ENCODE data around the gene ISLR2.
A peak's percentile ranks its signal among the peaks of the same experiment; 100 is the strongest.
"Not testable (repeated sequence)": the region's sequence is repeated elsewhere in the genome, so short reads cannot be mapped to it uniquely, and the experiment has no call there.

ISLR2 gene

DNA sequence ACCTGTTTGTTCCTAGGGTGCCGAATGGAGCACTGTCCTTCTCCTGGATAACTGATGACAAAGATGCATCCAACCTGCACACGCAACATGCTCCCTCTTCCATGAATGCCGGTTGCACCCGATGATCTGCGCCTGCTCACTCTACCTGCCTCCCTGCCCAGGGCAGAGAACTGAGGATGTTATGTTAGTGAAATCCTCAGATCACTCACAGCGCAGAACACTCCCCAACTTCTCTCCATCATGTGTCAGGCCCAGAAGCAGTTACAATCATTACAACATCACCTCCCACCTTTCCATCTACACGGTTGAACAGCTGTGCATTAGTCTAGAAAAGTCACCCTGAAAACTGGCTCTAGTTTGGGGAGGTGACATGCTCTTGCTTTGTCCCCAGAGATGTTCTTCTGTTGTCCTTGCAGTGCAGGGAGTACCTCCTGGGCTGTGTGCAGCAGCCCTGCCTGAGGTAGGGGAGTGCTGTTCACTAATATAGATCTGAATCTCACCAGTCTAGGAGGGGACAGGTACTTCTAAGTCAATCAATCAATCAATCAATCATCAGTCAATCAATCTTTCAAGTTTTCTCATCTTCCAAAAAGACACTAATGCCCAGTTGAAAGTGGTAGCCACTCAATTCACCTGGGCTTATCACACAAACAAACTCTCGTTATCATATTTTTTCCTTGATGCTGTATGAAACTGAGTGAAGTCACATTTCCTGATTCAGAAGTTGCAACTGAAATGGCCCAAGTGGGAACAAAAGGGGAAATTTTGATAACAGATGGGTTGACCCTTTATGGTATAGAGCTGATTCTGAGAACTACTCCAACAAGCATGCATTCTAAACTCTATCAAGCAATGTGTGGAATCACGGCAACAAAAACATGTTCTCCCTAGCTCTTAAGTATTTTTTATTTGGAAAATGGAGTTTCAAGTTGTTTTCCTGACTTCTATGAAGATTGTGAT is 27.8 kb downstream of the ISLR2 start:
- no peak for DNase-seq

- no peak for DNase-seq
Measured at GRCh38 chr15:74158855-74159650, 28.7 kb downstream of the ISLR2 start.

GRCh38 chr15:74159773-74160172 is 29.4 kb downstream of the ISLR2 start:
- DNase-seq: no peak

DNA sequence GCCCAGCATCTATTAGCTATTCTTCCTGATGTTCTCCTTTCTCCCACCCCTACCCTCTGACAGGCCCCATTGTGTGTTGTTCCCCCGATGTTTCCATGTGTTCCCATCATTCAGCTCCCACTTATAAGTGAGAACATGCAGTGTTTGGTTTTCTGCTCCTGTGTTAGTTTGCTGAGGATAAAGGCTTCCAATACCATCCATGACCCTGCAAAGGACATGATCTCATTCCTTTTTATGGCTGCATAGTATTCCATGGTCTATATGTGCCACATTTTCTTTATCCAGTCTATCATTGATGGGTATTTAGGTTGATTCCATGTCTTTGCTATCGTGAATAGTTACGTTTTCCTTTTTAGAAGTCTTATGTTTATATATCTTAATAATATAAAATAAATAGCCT is 30.0 kb downstream of the ISLR2 start:
- not testable (repeated sequence) for DNase-seq

DNA sequence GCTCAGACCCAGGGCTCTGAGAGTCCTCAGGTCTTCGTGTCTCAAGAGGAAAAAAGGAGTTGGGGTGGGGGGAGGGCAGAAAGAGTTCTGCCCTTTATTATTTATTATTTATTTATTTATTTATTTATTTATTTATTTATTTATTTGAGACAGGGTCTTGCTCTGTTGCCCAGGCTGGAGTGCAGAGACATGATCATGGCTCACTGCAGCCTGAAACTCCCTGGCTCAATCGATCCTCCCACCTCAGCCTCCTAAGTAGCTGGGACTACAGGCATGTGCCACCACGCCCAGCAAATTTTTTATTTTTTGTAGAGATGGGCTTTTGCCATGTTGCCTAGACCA is 31.8 kb downstream of the ISLR2 start:
- DNase-seq: not testable (repeated sequence)

GRCh38 chr15:74165461-74165860 is 35.1 kb downstream of the ISLR2 start:
- no peak for DNase-seq

DNA sequence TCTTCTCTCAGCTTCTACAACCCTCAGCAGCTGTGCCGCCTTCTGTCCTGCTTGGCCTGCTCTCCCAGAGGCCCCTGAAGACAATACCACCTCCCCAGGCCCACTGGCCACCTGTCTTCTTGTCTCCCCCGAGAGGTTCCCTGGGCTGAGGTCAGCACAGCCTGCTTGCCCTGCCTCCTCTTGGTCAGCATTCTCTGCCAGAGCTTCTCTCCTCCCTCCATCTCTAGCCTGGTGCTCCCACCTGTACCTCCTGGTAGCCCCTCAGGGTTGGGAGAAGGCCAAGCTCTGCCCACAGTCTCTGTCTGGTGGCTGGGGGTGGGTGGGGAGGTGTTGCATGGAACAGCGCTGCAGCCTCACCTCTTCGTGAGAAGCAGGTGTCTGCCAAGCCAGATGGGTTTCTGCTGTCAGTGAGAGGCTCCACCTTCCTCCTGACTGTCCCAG is 37.5 kb downstream of the ISLR2 start:
- DNase-seq: no peak

- no peak for DNase-seq
Measured at GRCh38 chr15:74168711-74169126, 38.3 kb downstream of the ISLR2 start.

DNA sequence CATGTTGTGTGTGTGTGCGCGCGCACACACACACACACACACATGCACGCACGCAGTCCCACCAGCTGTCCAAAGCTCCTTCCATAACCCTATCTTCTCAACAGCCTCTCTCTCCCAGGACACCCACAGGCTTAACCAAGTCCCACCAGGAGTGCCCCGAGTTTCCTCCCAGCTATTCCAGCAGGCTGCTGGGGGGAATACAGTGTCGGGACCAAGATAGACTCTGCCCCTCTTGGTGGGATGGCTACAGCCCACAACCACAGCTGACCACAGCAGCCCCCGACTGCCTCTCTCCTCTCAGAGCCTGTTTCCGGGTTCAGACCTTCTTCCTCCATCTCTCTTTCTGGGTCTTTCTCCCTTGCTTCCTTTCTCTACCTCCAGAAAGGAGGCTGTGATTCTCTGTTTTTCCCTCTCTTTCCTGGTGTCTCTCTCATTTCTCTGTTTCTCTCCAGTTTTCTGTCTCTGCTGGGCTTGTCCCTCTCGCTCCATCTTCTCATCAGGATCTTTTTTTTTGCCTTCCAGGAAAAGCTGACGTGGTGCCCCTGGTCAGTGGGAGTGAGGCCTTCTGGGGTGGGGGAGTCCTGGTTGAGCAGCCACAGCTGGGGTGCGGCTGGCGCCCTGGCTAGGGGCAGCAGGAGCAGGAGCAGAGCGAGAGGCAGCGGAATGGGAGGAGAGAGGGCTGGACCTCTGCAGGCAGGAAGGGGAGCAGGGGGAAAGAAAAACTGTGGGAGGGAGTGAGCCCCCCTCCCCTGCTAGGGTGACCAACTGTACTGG is 39.9 kb downstream of the ISLR2 start:
- DNase-seq: no peak

DNA sequence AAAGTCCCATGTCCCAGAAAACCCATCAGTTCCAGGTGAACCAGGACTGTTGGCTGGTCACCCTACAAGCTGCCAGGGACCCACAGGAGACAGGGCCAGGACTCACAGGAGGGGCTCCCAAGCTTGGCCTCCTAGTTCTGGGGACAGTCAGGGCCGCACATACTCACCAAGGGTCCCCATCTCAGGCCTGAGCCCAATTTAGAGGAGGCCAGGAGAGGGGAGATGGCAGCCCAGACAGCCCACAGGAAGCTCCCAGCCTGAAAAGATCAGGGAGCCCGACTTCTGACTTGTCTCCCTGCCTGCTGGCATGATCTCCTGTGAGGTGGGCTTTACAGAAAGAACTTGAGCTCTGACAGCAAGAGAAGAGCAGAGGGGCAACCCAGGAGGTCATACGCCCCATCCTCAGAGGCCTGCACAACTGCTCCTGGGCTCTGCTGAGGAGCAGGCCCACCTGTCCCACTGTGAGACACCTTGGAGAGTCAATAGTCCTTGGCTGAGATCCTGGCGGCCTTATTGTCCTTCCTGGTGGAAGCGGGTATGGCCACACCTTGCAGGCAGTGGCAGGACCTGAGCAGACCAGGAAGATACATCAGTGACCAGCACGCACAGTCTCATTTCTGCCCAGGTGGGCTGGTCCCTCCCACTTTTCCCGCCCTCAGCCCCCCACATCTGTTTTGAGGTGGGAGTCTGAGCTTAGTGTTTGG is 40.6 kb downstream of the ISLR2 start:
- DNase-seq: no peak

- DNase-seq: no peak
Measured at GRCh38 chr15:74171965-74172541, 41.7 kb downstream of the ISLR2 start.

GRCh38 chr15:74172701-74173379 is 42.5 kb downstream of the ISLR2 start:
- DNase-seq: no peak

DNA sequence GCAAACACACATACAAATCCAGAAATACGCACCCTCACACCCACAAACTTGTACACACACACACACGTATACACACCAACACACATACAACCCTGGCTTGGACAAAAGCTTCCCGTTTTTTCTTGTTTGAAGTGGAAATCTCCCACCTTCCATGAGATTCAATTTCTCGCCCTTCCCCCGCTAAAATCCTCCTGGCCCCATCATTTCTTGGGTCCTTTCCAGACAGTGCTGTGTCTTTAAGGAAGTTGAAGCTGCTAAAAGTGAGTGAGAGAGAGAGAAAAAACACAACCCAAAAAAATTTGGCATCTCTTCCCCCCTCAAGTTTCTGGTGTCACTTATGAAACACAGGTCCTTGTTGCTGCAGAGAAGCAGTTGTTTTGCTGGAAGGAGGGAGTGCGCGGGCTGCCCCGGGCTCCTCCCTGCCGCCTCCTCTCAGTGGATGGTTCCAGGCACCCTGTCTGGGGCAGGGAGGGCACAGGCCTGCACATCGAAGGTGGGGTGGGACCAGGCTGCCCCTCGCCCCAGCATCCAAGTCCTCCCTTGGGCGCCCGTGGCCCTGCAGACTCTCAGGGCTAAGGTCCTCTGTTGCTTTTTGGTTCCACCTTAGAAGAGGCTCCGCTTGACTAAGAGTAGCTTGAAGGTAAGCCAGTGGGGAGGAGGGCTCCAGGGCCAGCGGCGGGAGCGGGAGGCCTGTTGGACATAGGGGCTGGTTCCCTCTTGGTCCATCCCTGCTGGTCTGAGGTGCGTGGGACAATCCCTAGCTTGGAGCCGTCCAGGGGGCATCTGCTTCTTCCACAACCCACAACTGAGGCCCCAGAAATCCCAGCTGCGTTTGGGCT is 43.2 kb downstream of the ISLR2 start, which contains the start of gene ISLR:
ISLR (plus strand) TSS at position 331 of the 839 bp plus-strand sequence. CDS start 1,149 bp downstream, outside the sequence.
- DNase-seq: peak; percentile 15

- DNase-seq: no peak
Measured at GRCh38 chr15:74174219-74174957, 44.0 kb downstream of the ISLR2 start.

DNA sequence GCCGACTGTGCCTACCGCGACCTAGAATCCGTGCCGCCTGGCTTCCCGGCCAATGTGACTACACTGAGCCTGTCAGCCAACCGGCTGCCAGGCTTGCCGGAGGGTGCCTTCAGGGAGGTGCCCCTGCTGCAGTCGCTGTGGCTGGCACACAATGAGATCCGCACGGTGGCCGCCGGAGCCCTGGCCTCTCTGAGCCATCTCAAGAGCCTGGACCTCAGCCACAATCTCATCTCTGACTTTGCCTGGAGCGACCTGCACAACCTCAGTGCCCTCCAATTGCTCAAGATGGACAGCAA is 44.5 kb downstream of the ISLR2 start:
- no peak for DNase-seq

- no peak for DNase-seq
Measured at GRCh38 chr15:74175271-74176191, 45.1 kb downstream of the ISLR2 start.

DNA sequence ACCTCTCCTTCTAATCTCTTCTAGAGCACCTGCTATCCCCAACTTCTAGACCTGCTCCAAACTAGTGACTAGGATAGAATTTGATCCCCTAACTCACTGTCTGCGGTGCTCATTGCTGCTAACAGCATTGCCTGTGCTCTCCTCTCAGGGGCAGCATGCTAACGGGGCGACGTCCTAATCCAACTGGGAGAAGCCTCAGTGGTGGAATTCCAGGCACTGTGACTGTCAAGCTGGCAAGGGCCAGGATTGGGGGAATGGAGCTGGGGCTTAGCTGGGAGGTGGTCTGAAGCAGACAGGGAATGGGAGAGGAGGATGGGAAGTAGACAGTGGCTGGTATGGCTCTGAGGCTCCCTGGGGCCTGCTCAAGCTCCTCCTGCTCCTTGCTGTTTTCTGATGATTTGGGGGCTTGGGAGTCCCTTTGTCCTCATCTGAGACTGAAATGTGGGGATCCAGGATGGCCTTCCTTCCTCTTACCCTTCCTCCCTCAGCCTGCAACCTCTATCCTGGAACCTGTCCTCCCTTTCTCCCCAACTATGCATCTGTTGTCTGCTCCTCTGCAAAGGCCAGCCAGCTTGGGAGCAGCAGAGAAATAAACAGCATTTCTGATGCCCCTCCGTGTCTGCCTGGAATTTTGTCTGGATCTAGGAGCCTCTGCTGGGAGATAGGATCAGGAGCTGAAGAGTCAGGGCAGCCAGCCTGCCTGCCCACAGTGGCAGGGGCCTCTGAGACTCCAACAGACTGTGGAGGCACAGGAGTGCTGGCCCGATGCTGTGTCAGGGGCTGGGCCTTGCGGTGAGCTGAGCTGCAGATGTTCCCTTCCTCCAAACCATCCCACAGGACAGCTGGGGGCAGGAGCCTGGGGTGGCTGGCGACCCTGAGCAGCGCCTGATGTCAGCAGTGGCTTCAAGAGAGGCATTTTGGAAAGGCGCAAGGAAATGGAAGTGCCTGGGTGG is 46.2 kb downstream of the ISLR2 start:
- no peak for DNase-seq

Measured in hematopoietic multipotent progenitor cell treated with erythropoietin and hydrocortisone succinate and interleukin-3 and kit ligand, for 4 days (in vitro differentiated cells).